Lower lobe of right lung (tissue), 2 donors: ENCODE results near the gene SPOCD1. TPM values are rescaled to one million over a fixed set of nuclear protein-coding genes. Genes with fewer than 3 reads are reported as not detected.

Experiments used
- ATAC-seq, 2 donors: fragments of 200-7000 bp; cut with Tn5 transposase; one replicate each; pipeline ENCODE4 v1.9.1; 2020 to 2022; ENCODE audit warnings: mild to moderate bottlenecking in 2 of 2, moderate library complexity in 2 of 2
- DNase-seq: peaks from one replicate; pipeline ENCODE4 v3.0.0-alpha.2; 2020
- H3K27ac ChIP-seq: fragments of 200-600 bp; one replicate; pipeline ENCODE4 v1.8.0; 2022
- H3K27me3 ChIP-seq: fragments of 200-600 bp; one replicate; pipeline ENCODE4 v1.8.0; 2022; ENCODE audit warnings: low read depth
- H3K36me3 ChIP-seq: fragments of 200-600 bp; one replicate; pipeline ENCODE4 v1.8.0; 2022; ENCODE audit warnings: mild to moderate bottlenecking
- H3K4me1 ChIP-seq: fragments of 200-600 bp; one replicate; pipeline ENCODE4 v1.8.0; 2022
- H3K4me3 ChIP-seq: fragments of 200-600 bp; one replicate; pipeline ENCODE4 v1.8.0; 2022; ENCODE audit warnings: mild to moderate bottlenecking
- H3K9me3 ChIP-seq: fragments of 200-600 bp; one replicate; pipeline ENCODE4 v1.8.0; 2022
- CTCF ChIP-seq: fragments of 200-600 bp; IDR thresholded peaks from one replicate; pipeline ENCODE4 v1.8.0; 2022; ENCODE audit warnings: antibody characterized with exemption, mild to moderate bottlenecking
- intact Hi-C: fragments of 100-400 bp; cut with DNase I; formaldehyde crosslinking; loops from one replicate; pipeline ENCODE4 v1.11.0; 2022
- total RNA-seq: library from RNA; stranded (reverse); fragmentation: NEBNext Ultra II Directional; extraction: Animal tissue kit (Norgen Biotek cat#: 25700); gene quantifications from one replicate; pipeline ENCODE4 v1.2.1, GENCODE V29; 2021
- donor health status: DM: no; HTN: yes; CAD: no; lungs with severe emphysema.

SPOCD1 gene
- total RNA-seq, 1 donor from 2014 or later = 21.6 TPM

GRCh38 chr1:31779687-31780086, 36.1 kb downstream of the SPOCD1 start:
- DNase-seq = no peak
- intact Hi-C loops = no loop called here
- no peak for TF ChIP-seq CTCF
- Histone ChIP-seq H3K4me3 (no peak overlapping the region), H3K36me3 (no peaks in the 10 kb centered on the region), H3K9me3 (no peaks in the 10 kb centered on the region), H3K27ac (no peak overlapping the region), H3K27me3 (peaks cover 25% of the 10 kb centered on the region), H3K4me1 (peaks cover 15% of the 10 kb centered on the region)
- no peak for ATAC-seq

- DNase-seq (no peak), ATAC-seq (no peak)
- no peak overlapping the region for H3K4me3 ChIP-seq
- H3K27me3 ChIP-seq = peaks cover 33% of the 10 kb centered on the region
- no peaks in the 10 kb centered on the region for H3K9me3 ChIP-seq
- H3K27ac ChIP-seq = no peak overlapping the region
- TF ChIP-seq CTCF = no peak
- H3K4me1 ChIP-seq = peaks cover 15% of the 10 kb centered on the region
- intact Hi-C loops = no loop called here
- no peaks in the 10 kb centered on the region for H3K36me3 ChIP-seq
These were observed 36.9 kb downstream of the SPOCD1 start for GRCh38 chr1:31778763-31779488.

- TF ChIP-seq CTCF = no peak
- Histone ChIP-seq H3K9me3 (no peaks in the 10 kb centered on the region), H3K4me3 (no peak overlapping the region), H3K36me3 (no peaks in the 10 kb centered on the region), H3K4me1 (peaks cover 20% of the 10 kb centered on the region), H3K27ac (no peak overlapping the region), H3K27me3 (peaks cover 57% of the 10 kb centered on the region)
- DNase-seq (no peak), ATAC-seq (no peak)
- intact Hi-C loops = no loop called here
These were observed 39.3 kb downstream of the SPOCD1 start for GRCh38 chr1:31776516-31776915.

- intact Hi-C loops = no loop called here
- Histone ChIP-seq H3K36me3 (no peaks in the 10 kb centered on the region), H3K9me3 (no peaks in the 10 kb centered on the region), H3K4me1 (peaks cover 15% of the 10 kb centered on the region), H3K27me3 (peaks cover 60% of the 10 kb centered on the region), H3K27ac (no peak overlapping the region), H3K4me3 (no peak overlapping the region)
- no peak for TF ChIP-seq CTCF
- DNase-seq = no peak
- no peak for ATAC-seq
These were observed 39.8 kb downstream of the SPOCD1 start for GRCh38 chr1:31776032-31776431.

- ATAC-seq = no peak
These were observed 40.4 kb downstream of the SPOCD1 start for GRCh38 chr1:31775210-31775999.

More at GRCh38 chr1:31775210-31775999, 40.4 kb downstream of the SPOCD1 start:
- Histone ChIP-seq H3K27me3 (peaks cover 66% of the 10 kb centered on the region), H3K4me3 (no peak overlapping the region), H3K9me3 (no peaks in the 10 kb centered on the region), H3K36me3 (no peaks in the 10 kb centered on the region), H3K4me1 (peaks cover 14% of the 10 kb centered on the region), H3K27ac (no peak overlapping the region)
- no peak for TF ChIP-seq CTCF
- no peak for DNase-seq
- intact Hi-C loops = no loop called here
